Loucy (cell line): ENCODE measurements around the gene C7orf57.

Experiments used
- H2AFZ ChIP-seq: fragments of 200-600 bp; sonication (generic); 2 replicates; pipeline ENCODE4 v1.6.0; 2016; ENCODE audit warnings: antibody characterized with exemption, mild to moderate bottlenecking, low read length, moderate library complexity
- H3F3A ChIP-seq: fragments of 200-600 bp; 2 replicates; pipeline ENCODE4 v1.6.0; 2016; ENCODE audit warnings: antibody characterized with exemption, low read depth, mild to moderate bottlenecking
- H3K27me3 ChIP-seq: fragments of 200-600 bp; sonication (generic); 2 replicates; pipeline ENCODE4 v1.6.1; 2014; ENCODE audit warnings: low read length, mild to moderate bottlenecking; ENCODE audit not compliant: insufficient read depth, poor library complexity, severe bottlenecking
- H3K36me3 ChIP-seq: fragments of 200-600 bp; sonication (generic); 2 replicates; pipeline ENCODE4 v1.6.1; 2016; ENCODE audit warnings: low read length; ENCODE audit not compliant: insufficient read depth
- H3K4me1 ChIP-seq: fragments of 200-600 bp; sonication (generic); 2 replicates; pipeline ENCODE4 v1.5.1; 2014; ENCODE audit warnings: low read length, mild to moderate bottlenecking; ENCODE audit not compliant: insufficient read depth, poor library complexity, severe bottlenecking
- H3K4me2 ChIP-seq: fragments of 200-600 bp; sonication (generic); 2 replicates; pipeline ENCODE4 v1.6.0; 2014; ENCODE audit warnings: antibody characterized with exemption, low read length, low read depth, mild to moderate bottlenecking; ENCODE audit not compliant: poor library complexity, severe bottlenecking
- H3K4me3 ChIP-seq: fragments of 200-600 bp; sonication (generic); 2 replicates; pipeline ENCODE4 v1.5.1; 2014; ENCODE audit warnings: low read length, mild to moderate bottlenecking, mixed read lengths; ENCODE audit not compliant: poor library complexity, severe bottlenecking
- H3K79me2 ChIP-seq: fragments of 200-600 bp; sonication (generic); 2 replicates; pipeline ENCODE4 v1.6.1; 2014; ENCODE audit warnings: low read length; ENCODE audit not compliant: insufficient read depth
- H3K9ac ChIP-seq: fragments of 200-600 bp; sonication (generic); 2 replicates; pipeline ENCODE4 v1.6.0; 2014; ENCODE audit warnings: mild to moderate bottlenecking, low read depth, low read length, moderate library complexity; ENCODE audit not compliant: poor library complexity, severe bottlenecking
- H3K9me2 ChIP-seq: fragments of 200-600 bp; sonication (generic); replicated peaks from 2 replicates; pipeline ENCODE4 v1.6.1; 2016; ENCODE audit warnings: low read depth, low read length, mixed read lengths
- H3K9me3 ChIP-seq: fragments of 200-600 bp; sonication (generic); 2 replicates; pipeline ENCODE4 v1.6.1; 2014; ENCODE audit warnings: mild to moderate bottlenecking, antibody characterized with exemption, low read length, low read depth; ENCODE audit not compliant: insufficient read depth
- H4K20me1 ChIP-seq: fragments of 200-600 bp; sonication (generic); 2 replicates; pipeline ENCODE4 v1.6.0; 2014; ENCODE audit warnings: antibody characterized with exemption, low read length, mild to moderate bottlenecking; ENCODE audit not compliant: insufficient read depth, poor library complexity, severe bottlenecking
- EZH2phosphoT487 ChIP-seq: fragments of 200-600 bp; IDR thresholded peaks from 2 replicates; pipeline ENCODE4 v1.6.1; 2018; ENCODE audit warnings: antibody characterized with exemption, mild to moderate bottlenecking, moderate library complexity, borderline replicate concordance
- TF ChIP-seq, protein P1 (sequence below): fragments of 200-600 bp; sonication (generic); conservative IDR thresholded peaks from 2 replicates; pipeline ENCODE4 v1.5.1; 2014; ENCODE audit warnings: mild to moderate bottlenecking, antibody characterized with exemption, low read length

C7orf57 gene

DNA sequence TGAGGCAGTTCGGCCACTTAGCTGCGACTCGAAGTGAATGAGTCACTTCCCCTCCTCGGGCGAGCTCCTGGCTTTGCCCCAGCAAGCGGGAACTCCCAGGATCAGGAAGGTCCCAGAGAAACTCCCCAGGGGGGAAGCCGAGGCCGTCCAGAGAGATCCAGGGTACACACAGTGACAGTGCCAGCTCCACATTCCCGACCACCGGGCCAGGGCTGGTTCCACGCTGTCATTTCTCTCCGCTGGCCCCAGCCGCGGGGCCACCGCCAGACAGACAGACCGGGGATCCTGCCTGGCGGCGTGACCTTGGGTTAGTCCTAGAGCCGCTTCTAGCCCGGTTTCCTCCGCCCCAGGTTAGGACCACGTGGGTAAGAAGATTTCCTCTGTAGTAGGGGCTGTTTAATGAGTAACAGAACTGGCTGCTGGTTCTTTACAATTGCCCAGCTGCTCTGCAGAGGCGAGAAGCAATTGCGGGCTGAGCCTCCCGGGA, 53.3 kb downstream of the C7orf57 start:
- Histone ChIP-seq H3K4me1 (no peaks in the 10 kb centered on the region), H4K20me1 (no peaks in the 10 kb centered on the region), H2AFZ (no peak overlapping the region), H3K36me3 (no peaks in the 10 kb centered on the region), H3K4me2 (no peak overlapping the region), H3K9me2 (no peaks in the 10 kb centered on the region), H3K9me3 (no peaks in the 10 kb centered on the region), H3F3A (no peaks in the 10 kb centered on the region), H3K27me3 (no peaks in the 10 kb centered on the region), H3K79me2 (no peaks in the 10 kb centered on the region), H3K4me3 (no peak overlapping the region), H3K9ac (no peak overlapping the region)
- TF ChIP-seq EZH2phosphoT487, result no peak
- TF ChIP-seq, protein P1, sequence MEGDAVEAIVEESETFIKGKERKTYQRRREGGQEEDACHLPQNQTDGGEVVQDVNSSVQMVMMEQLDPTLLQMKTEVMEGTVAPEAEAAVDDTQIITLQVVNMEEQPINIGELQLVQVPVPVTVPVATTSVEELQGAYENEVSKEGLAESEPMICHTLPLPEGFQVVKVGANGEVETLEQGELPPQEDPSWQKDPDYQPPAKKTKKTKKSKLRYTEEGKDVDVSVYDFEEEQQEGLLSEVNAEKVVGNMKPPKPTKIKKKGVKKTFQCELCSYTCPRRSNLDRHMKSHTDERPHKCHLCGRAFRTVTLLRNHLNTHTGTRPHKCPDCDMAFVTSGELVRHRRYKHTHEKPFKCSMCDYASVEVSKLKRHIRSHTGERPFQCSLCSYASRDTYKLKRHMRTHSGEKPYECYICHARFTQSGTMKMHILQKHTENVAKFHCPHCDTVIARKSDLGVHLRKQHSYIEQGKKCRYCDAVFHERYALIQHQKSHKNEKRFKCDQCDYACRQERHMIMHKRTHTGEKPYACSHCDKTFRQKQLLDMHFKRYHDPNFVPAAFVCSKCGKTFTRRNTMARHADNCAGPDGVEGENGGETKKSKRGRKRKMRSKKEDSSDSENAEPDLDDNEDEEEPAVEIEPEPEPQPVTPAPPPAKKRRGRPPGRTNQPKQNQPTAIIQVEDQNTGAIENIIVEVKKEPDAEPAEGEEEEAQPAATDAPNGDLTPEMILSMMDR, result no peak

DNA sequence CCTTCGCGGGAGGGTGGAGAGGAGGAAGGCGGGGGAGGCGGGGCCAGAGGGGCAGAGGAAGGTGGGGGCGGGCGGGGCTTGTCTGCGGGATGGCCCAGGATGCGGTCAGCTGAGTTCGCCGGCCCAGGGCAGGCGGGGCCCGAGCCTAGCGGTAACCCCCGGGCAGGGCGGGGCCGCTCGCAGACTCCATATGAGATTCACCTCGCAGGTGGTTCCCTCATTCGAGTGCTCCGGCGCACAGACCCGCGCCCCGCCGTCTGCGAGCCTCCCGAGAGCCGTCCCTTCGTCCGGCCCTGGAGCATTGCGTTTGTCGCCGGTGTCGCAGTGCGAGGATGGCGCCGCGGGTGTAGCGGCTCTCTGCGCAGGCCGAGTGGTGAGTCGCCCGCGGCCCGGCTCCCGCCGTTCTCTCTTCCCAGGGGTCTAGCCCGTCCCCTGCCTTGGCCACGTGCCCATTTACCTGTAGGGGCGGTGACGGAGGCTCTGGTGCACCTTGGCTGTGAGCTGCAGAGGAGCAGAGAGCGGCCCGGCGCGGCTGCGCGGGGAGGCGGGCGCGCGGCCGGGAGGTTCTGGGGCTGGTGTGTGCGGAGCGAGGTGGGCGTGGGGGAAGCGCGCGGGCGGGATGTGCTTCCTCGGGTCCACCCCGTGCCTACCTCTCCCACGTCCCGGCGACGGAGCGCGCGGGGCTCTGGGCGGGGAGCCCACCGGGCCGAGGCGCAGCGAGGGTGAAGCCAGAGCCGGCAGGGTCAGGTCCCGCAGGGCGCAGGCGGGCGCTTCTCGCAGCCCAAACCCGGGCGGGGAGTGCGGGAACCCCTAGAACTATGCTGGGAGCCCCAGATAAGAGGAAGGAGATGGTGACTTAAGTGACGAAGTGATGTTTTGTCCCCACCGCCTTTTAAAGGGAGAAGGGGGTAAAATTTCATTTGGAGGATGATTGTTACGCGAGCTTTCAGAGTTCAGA, 54.0 kb downstream of the C7orf57 start, which contains the start of gene UPP1:
UPP1 (plus strand) TSS at position 220 of the 958 bp plus-strand sequence. CDS start 5,519 bp downstream, outside the sequence.
- Histone ChIP-seq H3K4me2 (no peak within 1 kb of the TSS), H3K9ac (no peak within 1 kb of the TSS), H3K4me1 (no peaks in the 10 kb centered on the region), H2AFZ (no peak within 1 kb of the TSS), H3K79me2 (no peaks in the 10 kb centered on the region), H3F3A (no peaks in the 10 kb centered on the region), H3K9me2 (no peaks in the 10 kb centered on the region), H3K36me3 (no peaks in the 10 kb centered on the region), H3K4me3 (no peak within 1 kb of the TSS), H3K27me3 (no peaks in the 10 kb centered on the region), H4K20me1 (no peaks in the 10 kb centered on the region), H3K9me3 (no peaks in the 10 kb centered on the region)
- no peak for TF ChIP-seq EZH2phosphoT487
- TF ChIP-seq, protein P1, result no peak

DNA sequence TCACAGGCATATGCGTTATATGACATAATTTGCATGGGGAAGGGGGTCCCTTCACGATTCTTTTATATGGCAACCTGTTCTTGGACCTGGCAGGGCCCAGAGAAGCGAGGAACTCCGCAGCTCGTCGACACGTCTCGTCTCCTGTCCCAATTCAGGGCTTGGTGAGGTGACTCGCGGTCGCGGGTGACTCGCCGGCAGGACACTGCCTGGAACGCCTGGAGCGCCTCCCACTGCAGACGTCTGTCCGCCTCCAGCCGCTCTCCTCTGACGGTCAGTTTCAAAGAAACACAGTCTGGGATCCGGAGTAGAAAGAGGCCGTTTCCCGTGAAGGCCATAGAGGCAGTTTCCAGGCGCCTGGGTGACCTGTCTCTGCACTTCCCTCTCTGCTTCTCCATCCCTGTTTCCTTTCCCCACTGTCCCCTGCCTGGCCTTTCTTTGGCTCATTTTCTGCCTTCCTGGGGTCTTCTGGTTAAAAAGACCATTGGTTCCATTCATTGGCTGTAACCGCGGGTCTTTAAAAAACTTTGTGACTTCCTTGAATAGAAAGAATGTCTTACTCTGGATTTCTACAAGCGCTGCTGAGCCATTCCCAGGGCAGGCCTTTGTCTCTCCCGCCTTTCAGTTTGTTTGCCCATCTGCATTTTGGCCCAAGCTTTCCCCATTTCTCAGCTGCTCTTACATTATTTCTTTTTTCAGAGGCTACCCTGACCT, 54.9 kb downstream of the C7orf57 start:
- H3K27me3 ChIP-seq, result no peaks in the 10 kb centered on the region
- no peaks in the 10 kb centered on the region for H3K4me1 ChIP-seq
- no peaks in the 10 kb centered on the region for H4K20me1 ChIP-seq
- no peak overlapping the region for H3K9ac ChIP-seq
- TF ChIP-seq EZH2phosphoT487, result no peak
- TF ChIP-seq, protein P1, result no peak
- no peaks in the 10 kb centered on the region for H3K9me2 ChIP-seq
- no peaks in the 10 kb centered on the region for H3K79me2 ChIP-seq
- H3K4me2 ChIP-seq, result no peak overlapping the region
- no peaks in the 10 kb centered on the region for H3K9me3 ChIP-seq
- no peak overlapping the region for H2AFZ ChIP-seq
- no peaks in the 10 kb centered on the region for H3F3A ChIP-seq
- no peak overlapping the region for H3K4me3 ChIP-seq
- no peaks in the 10 kb centered on the region for H3K36me3 ChIP-seq
